H1 (cell line): ENCODE results near the gene DOCK3. TPM values are rescaled to one million over a fixed set of nuclear protein-coding genes. Genes with fewer than 3 reads are reported as not detected.
"Not testable (repeated sequence)": the region's sequence is repeated elsewhere in the genome, so short reads cannot be mapped to it uniquely, and the experiment has no call there.

Experiments
- CTCF ChIA-PET: fragments of 300-600 bp; sonication (Branson Sonifier 250); formaldehyde crosslinking; loops from one replicate; lab custom pipeline; 2021; ENCODE audit not compliant: partially characterized antibody; lab: Charles Lee
- POLR2A ChIA-PET: fragments of 300-600 bp; sonication (Branson Sonifier 250); formaldehyde crosslinking; loops from one replicate; lab custom pipeline; 2021; ENCODE audit warnings: inconsistent platforms; ENCODE audit not compliant: partially characterized antibody; lab: Charles Lee
- DNase-seq, 2 experiments: peaks; one replicate each; pipeline versions ENCODE4 v3.0.0 to v3.0.0-alpha.2; 2010 to 2022; ENCODE audit warnings: low spot score in 2 of 2, low read depth in 1 of 2, mixed read lengths in 1 of 2
- FAIRE-seq: peaks from 2 replicates; lab custom pipeline; 2011; peaks lifted over from hg19 to GRCh38; lab: Jason Lieb, UNC
- H2AFZ ChIP-seq: 2 replicates; pipeline ENCODE4 v1.8.1; 2012; ENCODE audit warnings: low read length, inconsistent platforms
- H2AK5ac ChIP-seq: 2 replicates; pipeline ENCODE4 v1.6.1; 2013; ENCODE audit warnings: low read depth, low read length
- H2BK120ac ChIP-seq: replicated peaks from 2 replicates; pipeline ENCODE3; 2013; ENCODE audit warnings: low read depth, low read length, inconsistent platforms
- H2BK12ac ChIP-seq: 2 replicates; pipeline ENCODE4 v1.6.1; 2013; ENCODE audit warnings: low read depth, low read length
- H2BK15ac ChIP-seq: 2 replicates; pipeline ENCODE4 v1.6.1; 2013; ENCODE audit warnings: low read length
- H2BK20ac ChIP-seq: 2 replicates; pipeline ENCODE4 v1.6.1; 2013; ENCODE audit warnings: low read length
- H2BK5ac ChIP-seq: 2 replicates; pipeline ENCODE4 v1.6.1; 2013; ENCODE audit warnings: low read depth, low read length
- H3K14ac ChIP-seq: 2 replicates; pipeline ENCODE4 v1.6.1; 2013; ENCODE audit warnings: inconsistent platforms; ENCODE audit not compliant: insufficient read length
- H3K18ac ChIP-seq: 2 replicates; pipeline ENCODE4 v1.6.1; 2013; ENCODE audit warnings: low read length; ENCODE audit errors: extremely low read depth
- H3K23ac ChIP-seq: 2 replicates; pipeline ENCODE4 v1.6.1; 2013; ENCODE audit warnings: inconsistent platforms; ENCODE audit not compliant: insufficient read length
- H3K23me2 ChIP-seq: 2 replicates; pipeline ENCODE4 v1.6.1; 2013; ENCODE audit warnings: low read depth, low read length
- H3K27ac ChIP-seq: 2 replicates; pipeline ENCODE4 v1.6.1; 2011; ENCODE audit warnings: low read depth, low read length, inconsistent platforms
- H3K27me3 ChIP-seq, 4 experiments: replicated peaks in 1 of 4; 1 replicate in 1 of 4; 2 replicates in 3 of 4; pipeline versions ENCODE4 v1.6.1 to v1.8.1; 2011 to 2013; ENCODE audit warnings: low read length in 3 of 4, mild to moderate bottlenecking in 3 of 4, inconsistent platforms in 2 of 4, mixed read lengths in 2 of 4, moderate library complexity in 1 of 4; ENCODE audit not compliant: control insufficient read depth in 3 of 4, insufficient read depth in 3 of 4; ENCODE audit errors: extremely low read depth in 1 of 4
- H3K36me3 ChIP-seq, 4 experiments: 2 replicates each; pipeline versions ENCODE4 v1.6.1 to v1.8.1; 2011 to 2013; ENCODE audit warnings: mild to moderate bottlenecking in 4 of 4, low read length in 3 of 4, moderate library complexity in 2 of 4, control low read depth in 1 of 4, inconsistent platforms in 1 of 4; ENCODE audit not compliant: insufficient read depth in 4 of 4, control insufficient read depth in 2 of 4
- H3K4ac ChIP-seq: replicated peaks from 2 replicates; pipeline ENCODE3; 2013; ENCODE audit warnings: low read length, low read depth, mixed read lengths, inconsistent platforms; ENCODE audit not compliant: insufficient read length
- H3K4me1 ChIP-seq, 4 experiments: replicated peaks in 1 of 4; 1 replicate in 1 of 4; 2 replicates in 3 of 4; pipeline versions ENCODE4 v1.6.1 to v1.8.1; 2011 to 2013; ENCODE audit warnings: low read length in 3 of 4, inconsistent platforms in 2 of 4, mixed read lengths in 1 of 4; ENCODE audit not compliant: insufficient read depth in 4 of 4, control insufficient read depth in 3 of 4
- H3K4me2 ChIP-seq, 2 experiments: 2 replicates each; pipeline versions ENCODE4 v1.6.1 to v1.8.1; 2011 to 2013; ENCODE audit warnings: low read depth in 2 of 2, low read length in 2 of 2, control low read depth in 1 of 2, inconsistent platforms in 1 of 2, mild to moderate bottlenecking in 1 of 2; ENCODE audit not compliant: insufficient read depth in 1 of 2
- H3K4me3 ChIP-seq, 4 experiments: fragments of 200-600, 300-600 bp in 1 of 4; sonication (generic), shearing (Covaris generic), sonication (Bioruptor Twin) in 1 of 4; 2 replicates each; pipeline versions ENCODE4 v1.5.1 to v1.8.1; 2011 to 2016; ENCODE audit warnings: low read length in 4 of 4, low read depth in 3 of 4, control low read depth in 2 of 4, inconsistent platforms in 2 of 4, mild to moderate bottlenecking in 2 of 4, mixed read lengths in 1 of 4, moderate library complexity in 1 of 4; ENCODE audit not compliant: insufficient read depth in 2 of 4; ENCODE audit errors: extremely low read depth in 1 of 4
- H3K56ac ChIP-seq: replicated peaks from 2 replicates; pipeline ENCODE3; 2013; ENCODE audit warnings: low read depth, mild to moderate bottlenecking, mixed read lengths, low read length, inconsistent platforms; ENCODE audit not compliant: insufficient read length
- H3K79me1 ChIP-seq: 2 replicates; pipeline ENCODE4 v1.6.1; 2013; ENCODE audit warnings: low read depth, low read length, control low read depth
- H3K79me2 ChIP-seq, 2 experiments: 2 replicates each; pipeline versions ENCODE4 v1.6.1 to v1.8.1; 2012 to 2013; ENCODE audit warnings: low read length in 2 of 2, mild to moderate bottlenecking in 2 of 2, inconsistent platforms in 1 of 2; ENCODE audit not compliant: insufficient read depth in 2 of 2, control insufficient read depth in 1 of 2
- H3K9ac ChIP-seq, 4 experiments: replicated peaks in 1 of 4; 1 replicate in 1 of 4; 2 replicates in 3 of 4; pipeline versions ENCODE4 v1.6.1 to v1.8.1; 2011 to 2013; ENCODE audit warnings: low read depth in 3 of 4, low read length in 3 of 4, control low read depth in 2 of 4, mild to moderate bottlenecking in 2 of 4, moderate library complexity in 2 of 4, inconsistent platforms in 1 of 4; ENCODE audit errors: extremely low read depth in 1 of 4
- H3K9me3 ChIP-seq, 2 experiments: 2 replicates each; pipeline versions ENCODE4 v1.6.1 to v1.8.1; 2012 to 2013; ENCODE audit warnings: mild to moderate bottlenecking in 2 of 2, moderate library complexity in 2 of 2, control low read depth in 1 of 2, inconsistent platforms in 1 of 2, low read depth in 1 of 2, low read length in 1 of 2, mixed read lengths in 1 of 2; ENCODE audit not compliant: insufficient read depth in 2 of 2
- H4K20me1 ChIP-seq, 2 experiments: replicated peaks in 1 of 2; 2 replicates each; pipeline versions ENCODE3 to v1.8.1; 2011 to 2013; ENCODE audit warnings: inconsistent platforms in 2 of 2, low read length in 2 of 2, mild to moderate bottlenecking in 1 of 2; ENCODE audit not compliant: insufficient read depth in 2 of 2, control insufficient read depth in 1 of 2
- H4K5ac ChIP-seq: 2 replicates; pipeline ENCODE4 v1.6.1; 2013; ENCODE audit warnings: low read length, low read depth, mixed read lengths, inconsistent platforms; ENCODE audit not compliant: insufficient read length
- H4K8ac ChIP-seq: 2 replicates; pipeline ENCODE4 v1.8.0; 2013; ENCODE audit warnings: mild to moderate bottlenecking, moderate library complexity, low read length, inconsistent platforms; ENCODE audit not compliant: insufficient read depth; ENCODE audit errors: extremely low read depth
- H4K91ac ChIP-seq: replicated peaks from 2 replicates; pipeline ENCODE3; 2013; ENCODE audit warnings: low read length, mixed read lengths, inconsistent platforms; ENCODE audit not compliant: insufficient read length
- TEAD4 ChIP-seq: IDR thresholded peaks from 2 replicates; pipeline ENCODE4 v1.6.1; 2012; ENCODE audit warnings: low read depth, low read length, inconsistent platforms, mixed read lengths
- WGBS, 2 experiments: shearing (Covaris generic) in 1 of 2; methylation state at CpG; one replicate each; pipeline versions ENCODE4 v1.1.6 to v1.1.7; 2013 to 2015; ENCODE audit warnings: low lambda C conversion rate in 2 of 2, mixed read lengths in 2 of 2, inconsistent platforms in 1 of 2, low coverage in 1 of 2, missing lambda C conversion rate in 1 of 2; ENCODE audit not compliant: insufficient replicate concordance in 2 of 2, insufficient coverage in 1 of 2, insufficient read length in 1 of 2; ENCODE audit errors: extremely low coverage in 1 of 2, missing lambda C conversion rate in 1 of 2; 5-methylcytosine and 5-hydroxymethylcytosine counted together
- polyA plus RNA-seq, 7 experiments: library from polyadenylated mRNA; depleted of rRNA in 3 of 7; stranded (reverse) in 5 of 7; unstranded in 2 of 7; fragments of >200 nt in 5 of 7; fragments of 200-250 nt in 2 of 7; gene quantifications; 1 replicate in 5 of 7; 2 replicates in 1 of 7; 4 replicates in 1 of 7; pipeline versions ENCODE4 v1.2.1 to v1.2.3, GENCODE V29; 2011 to 2013; ENCODE audit warnings: missing spikeins in 2 of 7, mixed read lengths in 2 of 7
- total RNA-seq: library from RNA; stranded (reverse); fragmentation: NEBNext Ultra II Directional; extraction: Animal tissue kit (Norgen Biotek cat#: 25700); gene quantifications from 2 replicates; pipeline ENCODE4 v1.2.1, GENCODE V29; 2021

DOCK3 gene
- total and polyA plus RNA-seq, 2 of the 8 experiments (the other 6 are each of a cell fraction or from before 2014, with no cell fraction given) = 2.7 to 5.0 TPM

GRCh38 chr3:50688602-50689001 lies 13.9 kb downstream of the DOCK3 start:
- not testable (repeated sequence) for H2AFZ ChIP-seq, H3K23ac ChIP-seq, H3K56ac ChIP-seq, H2BK15ac ChIP-seq, H3K27ac ChIP-seq, H4K20me1 ChIP-seq, H4K5ac ChIP-seq, H3K9ac ChIP-seq, H3K14ac ChIP-seq, H3K27me3 ChIP-seq, FAIRE-seq, H3K18ac ChIP-seq, H3K79me1 ChIP-seq, H4K91ac ChIP-seq, DNase-seq, H3K4me3 ChIP-seq, H3K23me2 ChIP-seq, H4K8ac ChIP-seq, H3K4ac ChIP-seq, H3K36me3 ChIP-seq, H3K9me3 ChIP-seq, H2BK20ac ChIP-seq
- Histone ChIP-seq H3K4me2 (peak overlapping the region in 1 of 2 experiments; percentile 45; a peak in 2 of 4 replicates), H2BK12ac (peak overlapping the region; percentile 21), H3K79me2 (peaks cover 2 to 55% of the 10 kb centered on the region in 2 experiments; a peak in 2 of 4 replicates), H3K4me1 (peaks cover 2 to 11% (median 7%) of the 10 kb centered on the region in 4 experiments; a peak in 4 of 7 replicates), H2AK5ac (peak overlapping the region; percentile 68; the same call in 1 of the 2 replicates), H2BK5ac (peak overlapping the region; percentile 67; the same call in 1 of the 2 replicates), H2BK120ac (peak overlapping the region; percentile 61)
- POLR2A ChIA-PET = interaction anchor here (0.7 to 1.1 kb wide), 3 partner anchors 10 to 291 kb away, joined by 3 read pairs; no protein-coding TSS in a partner anchor
- WGBS, 2 experiments = 72% methylated on average over 4 of the region's 4 CpGs; no CpG with 5 or more reads in 1 of the 2 experiments
- CTCF ChIA-PET = interaction anchor here (1.7 kb wide), 1 partner anchor 72 kb away, joined by 5 read pairs; the partner anchor contains the start of gene MAPKAPK3
- TF ChIP-seq TEAD4 = 0 out of 2 replicates have a peak, but pooled peaks have one; percentile 32
